IPS-20b (cell line): ENCODE data around the gene AFF3.

Experiments
- H3K27ac ChIP-seq: one replicate; pipeline ENCODE4 v1.5.1; 2013; ENCODE audit warnings: low read length
- H3K27me3 ChIP-seq: 2 replicates; pipeline ENCODE4 v1.6.1; 2013; ENCODE audit warnings: mild to moderate bottlenecking, low read length, inconsistent platforms; ENCODE audit not compliant: insufficient read depth
- H3K36me3 ChIP-seq: 2 replicates; pipeline ENCODE4 v1.6.1; 2013; ENCODE audit warnings: low read depth, mild to moderate bottlenecking, inconsistent platforms, low read length, moderate library complexity; ENCODE audit not compliant: insufficient read depth
- H3K4me1 ChIP-seq: 2 replicates; pipeline ENCODE4 v1.6.1; 2013; ENCODE audit warnings: mild to moderate bottlenecking, control low read depth, inconsistent platforms, low read length, moderate library complexity; ENCODE audit not compliant: insufficient read depth
- H3K4me3 ChIP-seq: 2 replicates; pipeline ENCODE4 v1.5.1; 2013; ENCODE audit warnings: mild to moderate bottlenecking, low read length, inconsistent platforms
- H3K9ac ChIP-seq: 2 replicates; pipeline ENCODE4 v1.6.1; 2013; ENCODE audit warnings: low read depth, mild to moderate bottlenecking, inconsistent platforms, low read length, moderate library complexity
- H3K9me3 ChIP-seq: 2 replicates; pipeline ENCODE4 v1.6.1; 2013; ENCODE audit warnings: mild to moderate bottlenecking, low read depth, low read length, inconsistent platforms; ENCODE audit not compliant: insufficient read depth

Gene AFF3

DNA sequence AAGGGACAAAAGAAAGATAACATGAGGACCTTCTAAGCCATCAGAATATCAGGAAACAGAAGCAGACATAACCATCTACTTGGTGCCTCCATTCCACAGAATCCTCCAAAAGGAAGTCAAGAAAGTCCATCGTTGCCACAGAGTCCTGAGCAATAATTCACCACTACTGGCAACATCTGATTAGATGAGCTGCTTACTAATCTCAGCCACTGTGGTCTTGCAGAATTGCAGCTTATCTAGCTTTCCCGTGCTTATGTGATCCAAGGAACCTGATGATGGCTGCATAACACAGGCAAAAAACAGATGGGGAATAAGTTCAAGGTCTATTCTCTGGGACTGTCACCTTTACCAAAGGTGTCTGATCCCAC is 278.5 kb downstream of the AFF3 start:
- Histone ChIP-seq H3K9me3 (no peaks in the 10 kb centered on the region), H3K9ac (no peak overlapping the region), H3K4me3 (no peak overlapping the region), H3K36me3 (no peaks in the 10 kb centered on the region), H3K27me3 (no peaks in the 10 kb centered on the region), H3K27ac (no peak overlapping the region), H3K4me1 (no peaks in the 10 kb centered on the region)

DNA sequence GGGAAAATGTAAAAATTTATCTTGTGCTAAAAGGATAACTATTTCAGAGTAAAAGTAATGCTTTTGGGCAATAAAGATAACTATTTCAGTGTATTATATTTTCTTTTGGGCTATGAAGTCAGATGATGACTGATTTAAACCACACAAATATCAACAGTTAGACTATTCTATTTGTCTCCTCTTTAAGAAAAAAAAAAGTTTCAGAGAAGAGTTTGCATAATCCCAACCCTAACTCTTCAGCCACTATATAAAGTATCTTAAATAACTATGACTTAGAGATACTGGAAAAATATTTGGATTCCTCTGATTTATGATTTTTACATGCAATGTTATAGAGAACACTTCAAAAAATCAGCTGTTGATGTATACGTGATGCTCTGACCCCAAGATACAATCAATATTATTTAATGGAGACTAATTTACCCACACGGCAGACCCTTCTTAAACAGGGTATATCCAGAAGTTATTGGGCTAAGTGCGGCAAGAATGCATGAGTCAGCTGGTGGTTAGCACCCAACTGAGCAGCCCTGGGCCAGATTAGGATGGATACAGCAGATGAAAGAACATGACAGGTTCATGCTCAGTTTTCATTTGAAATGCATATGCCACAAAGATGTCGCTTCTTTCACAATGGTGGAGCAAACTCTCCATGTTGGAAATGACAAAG is 279.0 kb downstream of the AFF3 start:
- H3K9me3 ChIP-seq, result no peaks in the 10 kb centered on the region
- no peaks in the 10 kb centered on the region for H3K36me3 ChIP-seq
- H3K27ac ChIP-seq, result no peak overlapping the region
- no peaks in the 10 kb centered on the region for H3K4me1 ChIP-seq
- no peak overlapping the region for H3K9ac ChIP-seq
- no peak overlapping the region for H3K4me3 ChIP-seq
- no peaks in the 10 kb centered on the region for H3K27me3 ChIP-seq

DNA sequence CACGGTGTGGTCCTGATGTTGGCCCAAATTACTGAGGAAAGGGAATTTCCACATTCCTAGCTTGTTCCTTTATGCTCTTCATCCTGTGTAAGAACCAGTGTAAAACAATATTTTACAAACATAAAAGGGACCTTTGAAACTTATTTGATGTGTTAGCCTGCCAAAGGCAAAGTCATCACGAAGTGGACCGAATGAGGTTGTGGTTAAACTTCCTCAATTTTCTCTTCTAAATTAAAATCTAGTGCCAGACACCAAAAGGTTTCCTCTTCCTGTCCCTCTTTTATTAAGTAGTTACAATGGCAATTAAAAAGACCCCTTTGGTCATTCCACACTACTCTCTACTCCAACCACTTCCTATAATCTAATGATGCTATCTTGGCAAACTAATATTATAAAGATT is 279.8 kb downstream of the AFF3 start:
- Histone ChIP-seq H3K9me3 (no peaks in the 10 kb centered on the region), H3K27me3 (no peaks in the 10 kb centered on the region), H3K36me3 (no peaks in the 10 kb centered on the region), H3K27ac (no peak overlapping the region), H3K9ac (no peak overlapping the region), H3K4me1 (no peaks in the 10 kb centered on the region), H3K4me3 (no peak overlapping the region)

DNA sequence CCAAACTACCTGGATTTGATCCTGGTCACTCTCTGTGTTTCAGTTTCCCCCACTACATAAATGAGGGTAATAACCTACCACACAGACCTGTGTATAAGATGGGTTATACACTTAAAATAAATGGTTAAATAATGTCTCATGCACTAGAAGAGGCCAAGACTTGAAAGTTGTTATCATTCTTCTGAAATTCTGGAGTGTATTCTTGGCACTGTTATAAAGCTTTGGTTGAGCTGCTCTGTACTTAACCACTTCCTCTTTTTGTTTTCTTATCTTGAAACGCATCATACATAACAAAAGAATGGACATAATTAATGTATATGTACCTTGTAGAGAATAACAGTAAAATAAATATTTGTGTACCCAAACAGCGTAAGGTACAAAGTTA is 281.0 kb downstream of the AFF3 start:
- Histone ChIP-seq H3K27me3 (no peaks in the 10 kb centered on the region), H3K27ac (no peak overlapping the region), H3K4me1 (no peaks in the 10 kb centered on the region), H3K9me3 (no peaks in the 10 kb centered on the region), H3K9ac (no peak overlapping the region), H3K4me3 (no peak overlapping the region), H3K36me3 (no peaks in the 10 kb centered on the region)

DNA sequence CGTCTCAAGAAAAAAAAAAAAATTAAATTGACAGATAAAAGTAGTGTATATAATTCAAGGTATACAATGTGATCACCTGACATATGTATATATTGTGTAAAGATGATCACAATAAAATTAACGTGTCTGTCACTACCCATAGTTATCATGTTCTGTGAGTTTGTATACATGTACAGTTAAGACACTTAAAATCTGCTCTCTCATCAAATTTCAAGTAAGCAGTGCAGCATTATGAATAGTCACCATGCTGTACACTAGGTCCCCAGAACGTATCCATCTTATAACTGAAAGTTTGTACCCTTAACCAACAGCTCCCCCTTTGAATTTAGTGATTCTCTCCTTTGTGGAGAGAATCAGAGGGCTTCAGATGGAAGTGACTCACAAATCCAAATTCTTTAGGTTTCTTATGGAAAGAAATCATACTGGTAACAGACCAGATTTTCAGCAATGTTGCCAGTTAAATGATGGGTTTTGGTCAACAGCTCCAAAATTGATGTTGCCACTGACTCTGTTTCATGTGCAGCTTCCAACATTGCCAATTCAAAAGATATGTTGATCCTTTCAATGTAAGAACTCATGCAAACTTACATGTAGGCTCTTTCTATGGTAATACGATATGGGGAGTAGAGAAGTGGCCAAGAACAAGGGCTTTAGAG is 281.5 kb downstream of the AFF3 start:
- no peaks in the 10 kb centered on the region for H3K4me1 ChIP-seq
- H3K9ac ChIP-seq, result no peak overlapping the region
- no peaks in the 10 kb centered on the region for H3K36me3 ChIP-seq
- H3K4me3 ChIP-seq, result no peak overlapping the region
- H3K9me3 ChIP-seq, result no peaks in the 10 kb centered on the region
- no peaks in the 10 kb centered on the region for H3K27me3 ChIP-seq
- no peak overlapping the region for H3K27ac ChIP-seq

DNA sequence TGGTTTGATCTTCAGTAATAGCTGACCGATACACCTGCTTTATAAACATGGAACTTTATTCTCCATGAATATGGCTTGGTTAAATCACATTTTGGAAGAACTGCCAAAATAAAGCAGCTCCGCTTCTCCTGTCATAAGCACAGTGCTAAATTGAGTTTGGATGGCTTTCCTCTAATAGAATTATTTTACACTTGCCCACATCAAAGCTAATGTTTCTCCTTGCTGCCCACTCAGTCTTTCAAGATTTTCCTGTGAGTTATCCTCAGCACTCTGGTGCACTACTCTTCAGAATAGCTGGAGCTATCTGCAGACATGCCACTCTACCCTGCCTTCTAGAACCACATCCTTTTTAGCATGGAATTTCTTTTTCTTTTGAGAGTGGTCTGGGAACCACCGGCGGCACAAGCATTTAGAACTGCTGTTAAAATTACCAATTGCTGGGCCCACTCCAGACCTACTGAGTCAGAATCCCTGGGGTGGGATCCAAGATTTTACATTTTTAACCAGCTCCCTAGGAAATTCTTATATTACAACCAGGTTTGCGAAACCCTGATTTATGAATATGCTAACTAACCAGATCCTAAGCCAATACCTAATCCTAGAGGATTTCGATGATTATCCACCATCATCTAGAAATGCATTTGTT is 283.3 kb downstream of the AFF3 start:
- H3K4me1 ChIP-seq, result no peaks in the 10 kb centered on the region
- no peak overlapping the region for H3K4me3 ChIP-seq
- no peak overlapping the region for H3K9ac ChIP-seq
- no peak overlapping the region for H3K27ac ChIP-seq
- no peaks in the 10 kb centered on the region for H3K27me3 ChIP-seq
- no peaks in the 10 kb centered on the region for H3K36me3 ChIP-seq
- H3K9me3 ChIP-seq, result no peaks in the 10 kb centered on the region

DNA sequence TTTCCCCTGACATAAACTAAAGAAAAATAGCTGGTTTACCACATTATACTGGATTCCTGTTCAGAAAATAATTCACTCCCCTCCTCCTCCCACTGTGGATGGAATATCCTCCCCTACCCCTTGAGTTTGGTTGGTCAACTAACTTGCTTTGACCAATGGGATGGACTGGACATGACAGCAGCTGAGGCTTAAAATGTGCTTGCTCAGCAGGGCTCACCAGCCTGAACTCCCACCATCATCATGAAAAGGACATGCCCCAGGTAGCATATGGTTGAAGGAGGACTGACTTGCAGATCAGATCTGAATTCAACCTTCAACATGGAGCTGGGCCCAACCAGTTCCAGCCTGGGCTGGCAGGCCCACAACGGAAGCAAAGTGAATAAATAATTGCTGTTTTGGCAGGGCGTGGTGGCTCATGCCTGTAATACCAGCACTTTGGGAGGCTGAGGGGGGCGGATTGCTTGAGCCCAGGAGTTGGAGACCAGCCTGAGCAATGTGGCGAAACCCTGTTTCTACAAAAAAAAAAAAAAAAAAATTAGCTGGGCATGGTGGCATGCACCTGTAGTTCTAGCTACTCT is 284.4 kb downstream of the AFF3 start:
- H3K27ac ChIP-seq, result no peak overlapping the region
- no peaks in the 10 kb centered on the region for H3K27me3 ChIP-seq
- no peak overlapping the region for H3K9ac ChIP-seq
- H3K36me3 ChIP-seq, result no peaks in the 10 kb centered on the region
- H3K4me1 ChIP-seq, result no peaks in the 10 kb centered on the region
- no peaks in the 10 kb centered on the region for H3K9me3 ChIP-seq
- no peak overlapping the region for H3K4me3 ChIP-seq

DNA sequence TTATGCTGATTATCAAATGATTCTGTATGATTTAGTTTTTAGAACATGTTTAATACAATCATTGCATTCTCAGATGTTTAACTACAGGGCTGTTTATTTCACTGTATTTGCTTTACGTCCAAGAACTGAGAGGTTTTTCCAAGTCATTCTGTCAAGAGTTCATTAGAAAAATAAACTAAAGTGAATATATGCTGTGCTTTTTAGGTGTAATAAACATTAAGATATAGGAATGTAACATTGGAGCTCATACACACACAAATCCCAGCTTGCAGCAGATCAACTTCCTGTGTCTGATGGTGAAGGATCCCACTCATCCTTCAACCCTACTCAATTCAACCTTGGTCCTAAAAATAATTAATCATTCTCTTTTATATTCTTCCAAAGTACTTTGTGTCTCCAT is 285.0 kb downstream of the AFF3 start:
- no peaks in the 10 kb centered on the region for H3K36me3 ChIP-seq
- H3K9me3 ChIP-seq, result no peaks in the 10 kb centered on the region
- H3K27ac ChIP-seq, result no peak overlapping the region
- H3K4me3 ChIP-seq, result no peak overlapping the region
- H3K9ac ChIP-seq, result no peak overlapping the region
- no peaks in the 10 kb centered on the region for H3K4me1 ChIP-seq
- no peaks in the 10 kb centered on the region for H3K27me3 ChIP-seq

DNA sequence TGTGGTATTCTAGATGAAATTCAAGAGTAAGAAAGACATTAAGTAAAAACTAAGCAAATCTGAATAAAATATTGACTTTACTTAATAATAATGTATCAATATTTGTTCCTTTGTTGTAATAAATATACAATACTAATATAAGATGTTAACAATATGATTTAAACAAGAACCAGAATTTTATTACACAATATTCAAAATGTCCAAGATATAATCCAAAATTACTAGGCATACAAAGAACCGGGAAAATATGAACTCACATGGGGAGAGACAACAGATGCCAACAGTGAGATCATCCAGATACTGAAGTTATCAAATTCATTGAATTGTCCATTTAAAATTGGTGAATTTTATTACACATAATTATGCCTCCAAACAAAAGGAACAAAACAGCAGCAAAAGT is 286.3 kb downstream of the AFF3 start:
- Histone ChIP-seq H3K4me1 (no peaks in the 10 kb centered on the region), H3K9me3 (no peaks in the 10 kb centered on the region), H3K9ac (no peak overlapping the region), H3K4me3 (no peak overlapping the region), H3K27ac (no peak overlapping the region), H3K36me3 (no peaks in the 10 kb centered on the region), H3K27me3 (no peaks in the 10 kb centered on the region)

DNA sequence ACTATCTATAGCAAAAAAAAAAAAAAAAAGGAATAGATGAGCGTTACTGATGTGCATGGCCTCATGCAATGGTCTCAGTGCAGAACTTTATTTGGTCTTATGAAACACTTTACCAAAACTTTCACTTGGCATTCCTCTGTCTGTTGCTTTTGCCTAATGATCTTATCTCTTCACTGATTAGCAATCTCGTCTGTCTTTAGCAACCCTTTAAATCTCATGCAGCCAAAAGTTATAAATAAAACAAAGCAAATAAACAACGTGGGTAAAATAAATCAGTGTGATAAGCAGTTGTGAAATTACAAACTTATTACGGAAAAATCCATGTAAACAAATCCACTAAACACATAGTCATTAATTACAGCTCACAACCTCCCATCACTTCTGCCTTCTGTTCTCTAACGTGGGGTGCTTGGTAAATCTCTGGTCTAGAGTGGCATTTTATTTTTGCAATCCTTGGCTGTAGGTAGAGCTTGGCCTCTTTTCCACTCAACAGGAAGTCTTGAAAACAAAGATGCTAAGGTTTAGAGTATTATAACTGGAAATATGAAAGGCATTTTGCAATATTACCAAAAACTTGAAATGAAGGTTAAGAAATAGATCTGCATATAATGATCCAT is 288.0 kb downstream of the AFF3 start:
- no peak overlapping the region for H3K27ac ChIP-seq
- H3K9ac ChIP-seq, result no peak overlapping the region
- no peak overlapping the region for H3K4me3 ChIP-seq
- H3K4me1 ChIP-seq, result no peaks in the 10 kb centered on the region
- no peaks in the 10 kb centered on the region for H3K36me3 ChIP-seq
- H3K27me3 ChIP-seq, result no peaks in the 10 kb centered on the region
- H3K9me3 ChIP-seq, result no peaks in the 10 kb centered on the region

DNA sequence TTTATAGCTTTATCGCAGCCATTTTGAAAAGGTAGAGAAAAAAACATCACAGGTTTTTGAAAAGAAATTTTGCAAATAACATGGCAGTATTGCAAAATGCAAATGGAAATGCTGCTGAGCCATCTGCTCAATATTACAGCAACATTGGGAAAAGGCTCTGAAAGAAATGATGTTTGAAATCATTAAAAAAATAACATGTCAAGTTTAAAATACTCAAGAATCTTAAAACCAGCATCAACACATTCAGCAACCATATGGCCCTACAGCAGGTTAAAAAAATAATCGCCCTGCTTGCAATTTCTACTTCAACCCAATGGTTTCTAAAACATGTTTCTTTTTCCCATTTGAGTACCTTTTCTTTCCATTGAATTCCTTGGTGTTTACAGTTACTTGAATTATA is 289.4 kb downstream of the AFF3 start:
- no peak overlapping the region for H3K27ac ChIP-seq
- H3K36me3 ChIP-seq, result no peaks in the 10 kb centered on the region
- no peaks in the 10 kb centered on the region for H3K27me3 ChIP-seq
- no peaks in the 10 kb centered on the region for H3K4me1 ChIP-seq
- H3K4me3 ChIP-seq, result no peak overlapping the region
- H3K9me3 ChIP-seq, result no peaks in the 10 kb centered on the region
- no peak overlapping the region for H3K9ac ChIP-seq
